GM18511 (cell line): ENCODE results near the gene ANKS3.

ENCODE experiments used
- ATAC-seq: cut with Tn5 transposase; IDR thresholded peaks from one replicate; pipeline ENCODE4 v1.9.1; 2021; ENCODE audit warnings: mild to moderate bottlenecking, moderate library complexity; ENCODE audit not compliant: unreplicated experiment

ANKS3 gene

DNA sequence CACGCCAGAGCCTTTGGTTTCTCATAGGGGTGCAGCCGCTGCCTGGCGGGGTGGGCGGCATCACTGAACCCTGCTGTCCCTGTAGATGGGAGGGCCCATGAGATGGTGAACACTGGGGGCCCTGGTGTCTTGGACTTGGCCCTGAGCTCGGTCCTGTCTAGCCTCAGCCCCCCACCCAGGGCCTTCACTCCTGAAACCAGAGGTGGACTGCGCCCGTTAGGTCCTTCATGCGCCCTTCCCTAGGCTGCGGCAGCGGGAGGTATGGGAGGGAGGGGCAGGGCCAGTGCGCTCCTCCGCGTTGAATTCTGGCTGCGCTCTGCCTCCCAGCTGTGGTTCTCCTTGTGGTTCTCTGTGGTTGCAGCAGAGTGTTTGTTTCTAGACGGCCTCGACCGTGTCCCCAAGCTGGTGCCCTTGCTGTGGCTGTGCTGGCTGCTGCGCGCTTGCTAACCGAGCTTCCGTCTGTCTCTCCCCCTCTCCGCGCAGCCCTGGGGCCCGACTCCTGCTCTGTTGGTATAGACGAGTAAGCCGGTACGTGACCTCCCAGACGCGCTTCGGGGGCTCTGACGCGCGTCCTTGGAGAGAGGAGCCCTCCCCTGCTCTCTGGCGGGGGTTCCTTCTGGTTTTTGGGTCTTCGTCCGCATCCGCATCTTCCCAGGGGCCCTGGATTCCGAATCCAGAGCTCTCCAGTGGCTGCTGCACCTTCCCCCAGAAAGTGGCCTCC lies 48.1 kb downstream of the ANKS3 start:
- no peak for ATAC-seq

GRCh38 chr16:4685292-4685691 lies 48.8 kb downstream of the ANKS3 start:
- ATAC-seq: no peak

- ATAC-seq: no peak
Measured at GRCh38 chr16:4684763-4685162, 49.3 kb downstream of the ANKS3 start.

DNA sequence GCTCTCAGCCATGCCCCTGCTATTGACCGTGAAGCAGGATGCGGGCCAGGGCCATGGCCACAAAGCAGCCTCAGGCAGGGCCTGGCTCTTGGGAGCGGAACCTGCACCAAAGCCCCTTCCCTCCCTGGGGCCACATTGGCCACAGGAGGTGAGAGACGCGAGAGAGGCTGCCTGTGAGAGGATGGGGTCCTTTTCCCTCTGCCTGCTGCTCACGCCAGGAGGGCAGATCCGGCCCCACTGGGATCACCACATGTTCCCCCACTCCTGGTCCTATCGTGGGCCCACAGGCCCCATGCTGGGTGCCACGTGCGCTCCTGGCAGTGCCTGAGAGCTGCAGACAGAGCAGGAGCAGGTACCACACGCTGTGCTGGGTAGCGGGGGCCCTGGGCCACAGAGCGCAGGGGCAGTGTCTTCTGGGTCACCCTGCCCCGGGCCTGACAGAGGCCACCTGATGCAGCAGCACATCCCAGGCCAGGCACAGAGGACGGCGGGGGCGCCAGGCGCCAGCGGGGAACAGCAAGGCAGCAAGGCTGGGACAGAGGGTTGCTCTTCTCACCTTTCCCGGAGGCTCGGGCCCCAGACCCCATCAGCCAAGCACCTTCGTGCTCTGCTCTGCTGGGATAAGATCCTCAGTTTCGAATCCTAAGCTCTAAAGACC lies 49.9 kb downstream of the ANKS3 start:
- no peak for ATAC-seq

DNA sequence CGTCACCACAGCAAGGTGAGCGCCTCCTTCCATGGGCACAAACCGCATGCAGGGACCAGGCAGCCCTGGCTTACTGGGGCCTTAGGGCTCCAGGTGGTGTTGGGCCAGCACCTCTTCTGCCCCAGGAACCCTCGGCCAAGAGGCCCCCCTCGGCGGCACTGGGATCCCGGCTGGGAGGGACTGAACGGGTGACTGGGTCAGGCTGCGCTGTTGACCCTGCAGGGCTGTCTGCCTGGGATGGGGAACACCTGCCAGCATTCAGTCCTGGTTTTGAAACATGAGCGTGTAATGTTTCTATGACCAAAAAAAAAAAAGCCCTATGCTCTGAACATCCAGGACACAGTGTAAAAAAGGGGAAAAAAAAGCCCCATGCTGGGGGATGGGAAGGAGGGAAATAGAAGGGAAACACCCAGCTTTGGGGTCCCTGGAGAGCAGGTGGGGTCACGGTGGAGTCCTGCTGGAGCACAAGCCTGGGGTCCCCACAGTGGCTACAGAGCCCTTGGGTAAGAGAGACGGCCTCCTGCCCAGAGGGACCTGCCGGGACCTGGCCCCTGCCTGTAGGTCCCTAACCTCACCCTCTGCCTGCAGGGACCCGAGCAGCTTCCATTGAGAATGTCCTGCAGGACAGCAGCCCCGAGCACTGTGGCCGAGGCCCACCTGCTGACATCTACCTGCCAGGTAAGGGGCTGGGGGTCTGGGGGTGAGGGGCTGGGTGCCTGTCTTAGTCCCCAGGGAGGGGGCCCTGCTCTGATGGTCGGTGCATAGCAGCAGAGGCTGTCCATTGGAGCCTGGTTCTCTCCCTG lies 50.6 kb downstream of the ANKS3 start:
- ATAC-seq: no peak

DNA sequence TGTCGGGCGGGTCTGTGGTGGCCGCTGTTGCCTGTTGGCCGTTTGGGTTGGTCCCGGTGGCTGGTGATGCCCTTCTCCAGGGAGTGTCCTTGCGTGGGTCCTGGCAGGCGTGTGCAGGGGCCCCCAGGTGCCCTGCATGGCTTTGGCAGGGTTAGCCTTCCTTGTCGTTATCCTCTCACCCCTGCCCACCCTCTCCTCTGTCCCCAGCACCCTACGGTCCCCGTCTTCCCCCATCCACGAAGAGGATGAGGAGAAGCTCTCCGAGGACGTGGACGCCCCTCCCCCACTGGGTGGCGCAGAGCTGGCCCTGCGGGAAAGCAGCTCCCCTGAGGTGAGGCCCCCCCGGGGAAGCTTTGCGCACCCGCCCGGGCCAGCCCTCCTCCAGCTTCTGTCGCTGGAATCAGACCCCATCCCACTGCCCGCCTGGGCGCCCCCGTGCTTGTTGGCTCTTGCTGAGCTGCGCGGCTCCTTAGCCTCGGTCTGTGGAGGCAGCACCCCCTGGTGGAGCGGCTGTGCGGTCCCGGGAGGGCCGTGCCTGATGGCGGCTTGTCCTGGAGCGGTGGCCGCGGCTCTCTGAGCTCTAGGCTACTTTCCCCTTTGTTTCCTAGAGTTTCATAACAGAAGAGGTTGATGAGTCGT lies 51.3 kb downstream of the ANKS3 start:
- ATAC-seq: no peak

- ATAC-seq: no peak
Measured at GRCh38 chr16:4682084-4682591, 51.9 kb downstream of the ANKS3 start.

DNA sequence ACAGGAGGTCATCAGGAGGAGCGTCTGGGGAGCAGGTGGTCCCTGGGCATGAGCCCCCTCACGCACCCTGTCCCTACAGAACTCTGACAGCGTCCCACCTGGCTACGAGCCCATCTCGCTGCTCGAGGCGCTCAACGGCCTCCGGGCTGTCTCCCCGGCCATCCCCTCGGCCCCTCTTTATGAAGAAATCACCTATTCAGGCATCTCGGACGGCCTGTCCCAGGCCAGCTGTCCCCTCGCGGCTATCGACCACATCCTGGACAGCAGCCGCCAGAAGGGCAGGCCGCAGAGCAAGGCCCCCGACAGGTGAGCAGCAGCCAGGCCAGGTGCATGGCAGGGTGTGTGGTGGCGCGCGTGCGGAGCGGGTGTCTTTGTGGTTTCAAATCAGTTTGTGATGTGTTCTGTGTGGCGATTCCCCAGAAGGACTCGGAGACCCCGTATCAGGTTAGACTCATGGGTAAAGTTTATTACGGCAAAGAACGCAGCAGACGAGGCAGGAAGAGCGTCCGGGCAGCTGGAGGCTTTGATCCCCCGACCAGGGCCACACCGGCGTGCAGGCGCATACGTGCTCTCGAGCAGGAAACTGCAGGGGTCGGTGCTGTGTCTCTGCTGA lies 52.5 kb downstream of the ANKS3 start:
- no peak for ATAC-seq

- ATAC-seq: no peak
Measured at GRCh38 chr16:4680673-4681470, 53.2 kb downstream of the ANKS3 start.

GRCh38 chr16:4679850-4680636 lies 54.0 kb downstream of the ANKS3 start:
- ATAC-seq: no peak

GRCh38 chr16:4679156-4679849 lies 54.8 kb downstream of the ANKS3 start:
- no peak for ATAC-seq

DNA sequence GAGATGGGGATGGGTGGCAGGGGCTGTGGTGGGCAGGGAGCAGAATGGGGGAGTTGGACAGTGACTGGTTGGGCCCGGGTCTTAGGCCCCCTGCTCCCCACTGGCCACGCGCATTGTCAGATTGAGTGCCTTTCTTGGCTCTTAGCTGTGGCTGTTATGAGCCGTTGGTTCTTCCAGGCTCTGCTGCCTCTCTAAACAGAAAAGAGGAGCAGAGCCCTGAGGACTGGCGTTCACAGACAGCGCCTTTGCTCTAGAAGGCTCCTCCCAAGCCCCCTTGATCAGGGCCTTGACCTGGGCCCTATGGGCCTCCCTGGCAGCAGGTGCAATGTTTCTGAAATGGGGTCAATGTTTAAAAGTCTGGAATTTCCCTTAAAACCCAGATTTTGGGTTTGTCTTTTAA lies 55.5 kb downstream of the ANKS3 start:
- ATAC-seq: no peak

- ATAC-seq: no peak
Measured at GRCh38 chr16:4677994-4678393, 56.1 kb downstream of the ANKS3 start.

GRCh38 chr16:4677390-4677789 lies 56.7 kb downstream of the ANKS3 start:
- no peak for ATAC-seq

- no peak for ATAC-seq
Measured at GRCh38 chr16:4676831-4677230, 57.2 kb downstream of the ANKS3 start.

- no peak for ATAC-seq
Measured at GRCh38 chr16:4675864-4676786, 57.9 kb downstream of the ANKS3 start.

GRCh38 chr16:4674926-4675530 lies 59.0 kb downstream of the ANKS3 start:
- no peak for ATAC-seq
